Mesendoderm (in vitro differentiated cells): ENCODE data around the gene KCNMB2.

Source experiments
- DNase-seq: peaks from one replicate; pipeline ENCODE4 v3.0.0; 2013
- H2AK5ac ChIP-seq: 2 replicates; pipeline ENCODE4 v1.6.1; 2013; ENCODE audit warnings: low read length, inconsistent platforms
- H2BK120ac ChIP-seq: 2 replicates; pipeline ENCODE4 v1.6.1; 2013; ENCODE audit warnings: low read depth, mild to moderate bottlenecking, low read length, moderate library complexity, mixed read lengths
- H2BK15ac ChIP-seq: replicated peaks from 2 replicates; pipeline ENCODE4 v1.6.1; 2013; ENCODE audit warnings: low read depth, mild to moderate bottlenecking, moderate library complexity
- H2BK5ac ChIP-seq: 2 replicates; pipeline ENCODE4 v1.6.1; 2013; ENCODE audit warnings: low read length, inconsistent platforms
- H3K18ac ChIP-seq: 2 replicates; pipeline ENCODE4 v1.6.1; 2013; ENCODE audit warnings: mild to moderate bottlenecking, low read length, mixed read lengths
- H3K23ac ChIP-seq: one replicate; pipeline ENCODE4 v1.6.1; 2013; ENCODE audit warnings: low read length
- H3K27ac ChIP-seq: 2 replicates; pipeline ENCODE4 v1.5.1; 2013; ENCODE audit warnings: low read depth, mild to moderate bottlenecking, inconsistent platforms, low read length, moderate library complexity
- H3K27me3 ChIP-seq: 2 replicates; pipeline ENCODE4 v1.6.1; 2013; ENCODE audit warnings: low read length, control low read depth, mild to moderate bottlenecking, inconsistent platforms; ENCODE audit not compliant: insufficient read depth, poor library complexity
- H3K36me3 ChIP-seq: 2 replicates; pipeline ENCODE4 v1.6.1; 2013; ENCODE audit warnings: low read length, inconsistent platforms; ENCODE audit not compliant: control insufficient read depth, insufficient read depth
- H3K4ac ChIP-seq: one replicate; pipeline ENCODE4 v1.6.1; 2013; ENCODE audit warnings: low read depth, mild to moderate bottlenecking, low read length, moderate library complexity
- H3K4me1 ChIP-seq: 2 replicates; pipeline ENCODE4 v1.6.1; 2013; ENCODE audit warnings: low read depth, low read length, inconsistent platforms; ENCODE audit not compliant: control insufficient read depth
- H3K4me2 ChIP-seq: 2 replicates; pipeline ENCODE4 v1.6.1; 2013; ENCODE audit warnings: low read length
- H3K4me3 ChIP-seq: 2 replicates; pipeline ENCODE4 v1.5.1; 2013; ENCODE audit warnings: mild to moderate bottlenecking, low read length
- H3K56ac ChIP-seq: one replicate; pipeline ENCODE4 v1.6.1; 2013; ENCODE audit warnings: low read length
- H3K79me1 ChIP-seq: 2 replicates; pipeline ENCODE4 v1.6.1; 2013; ENCODE audit warnings: low read length, inconsistent platforms
- H3K79me2 ChIP-seq: 2 replicates; pipeline ENCODE4 v1.6.1; 2013; ENCODE audit warnings: mild to moderate bottlenecking, low read length; ENCODE audit not compliant: control insufficient read depth, insufficient read depth
- H3K9ac ChIP-seq: 2 replicates; pipeline ENCODE4 v1.6.1; 2013; ENCODE audit warnings: low read length, inconsistent platforms
- H4K5ac ChIP-seq: one replicate; pipeline ENCODE4 v1.6.1; 2013; ENCODE audit warnings: low read length
- H4K8ac ChIP-seq: one replicate; pipeline ENCODE4 v1.6.1; 2013; ENCODE audit warnings: low read depth, mild to moderate bottlenecking, control low read depth, low read length, moderate library complexity
- WGBS: extraction: QIAGEN DNeasy Blood & Tissue Kit; methylation state at CpG from one replicate; pipeline ENCODE4 v1.1.7; 2013; ENCODE audit warnings: low lambda C conversion rate, missing lambda C conversion rate; ENCODE audit not compliant: insufficient coverage; ENCODE audit errors: extremely low coverage; 5-methylcytosine and 5-hydroxymethylcytosine counted together

The KCNMB2 gene

GRCh38 chr3:178680489-178680888 lies 144.3 kb downstream of the KCNMB2 start:
- no peak overlapping the region for H3K4ac ChIP-seq
- no peak overlapping the region for H3K23ac ChIP-seq
- H3K18ac ChIP-seq: no peak overlapping the region
- H3K27me3 ChIP-seq: no peaks in the 10 kb centered on the region
- no peaks in the 10 kb centered on the region for H3K36me3 ChIP-seq
- no peak overlapping the region for H3K4me2 ChIP-seq
- no peak overlapping the region for H3K9ac ChIP-seq
- H2AK5ac ChIP-seq: no peak overlapping the region
- H4K5ac ChIP-seq: no peak overlapping the region
- no peaks in the 10 kb centered on the region for H3K79me1 ChIP-seq
- no peaks in the 10 kb centered on the region for H3K79me2 ChIP-seq
- H4K8ac ChIP-seq: no peak overlapping the region
- H3K4me1 ChIP-seq: no peaks in the 10 kb centered on the region
- no peak overlapping the region for H3K56ac ChIP-seq
- no peak overlapping the region for H3K4me3 ChIP-seq
- H3K27ac ChIP-seq: no peak overlapping the region
- no peak for DNase-seq
- no peak overlapping the region for H2BK120ac ChIP-seq
- H2BK15ac ChIP-seq: no peak overlapping the region
- no CpG with 5 or more reads among the region's 2 CpGs for WGBS
- H2BK5ac ChIP-seq: no peak overlapping the region

GRCh38 chr3:178684881-178685590 lies 148.8 kb downstream of the KCNMB2 start:
- Histone ChIP-seq H3K4ac (no peak overlapping the region), H3K27ac (no peak overlapping the region), H3K23ac (no peak overlapping the region), H4K8ac (no peak overlapping the region), H3K56ac (no peak overlapping the region), H2BK120ac (no peak overlapping the region), H3K79me1 (no peaks in the 10 kb centered on the region), H3K36me3 (no peaks in the 10 kb centered on the region), H3K18ac (no peak overlapping the region), H3K4me1 (no peaks in the 10 kb centered on the region), H3K9ac (no peak overlapping the region), H3K4me2 (no peak overlapping the region), H2BK15ac (no peak overlapping the region), H3K79me2 (no peaks in the 10 kb centered on the region), H3K27me3 (no peaks in the 10 kb centered on the region), H2BK5ac (no peak overlapping the region), H3K4me3 (no peak overlapping the region), H4K5ac (no peak overlapping the region), H2AK5ac (no peak overlapping the region)
- WGBS: no CpG with 5 or more reads among the region's 1 CpG
- peak; percentile 71 for DNase-seq

GRCh38 chr3:178685591-178685906 lies 149.3 kb downstream of the KCNMB2 start:
- no peaks in the 10 kb centered on the region for H3K36me3 ChIP-seq
- no peak overlapping the region for H4K5ac ChIP-seq

GRCh38 chr3:178686826-178687225 lies 150.6 kb downstream of the KCNMB2 start:
- H3K27me3 ChIP-seq: no peaks in the 10 kb centered on the region
- no peak overlapping the region for H2BK120ac ChIP-seq
- H3K4me2 ChIP-seq: no peak overlapping the region
- no peak overlapping the region for H2AK5ac ChIP-seq
- no peak overlapping the region for H2BK15ac ChIP-seq
- H3K27ac ChIP-seq: no peak overlapping the region
- no peak overlapping the region for H3K9ac ChIP-seq
- H2BK5ac ChIP-seq: no peak overlapping the region
- no peak overlapping the region for H3K4ac ChIP-seq
- WGBS: no CpG with 5 or more reads among the region's 1 CpG
- no peaks in the 10 kb centered on the region for H3K36me3 ChIP-seq
- no peak overlapping the region for H3K23ac ChIP-seq
- H3K4me1 ChIP-seq: no peaks in the 10 kb centered on the region
- H3K18ac ChIP-seq: no peak overlapping the region
- no peaks in the 10 kb centered on the region for H3K79me1 ChIP-seq
- no peak overlapping the region for H3K56ac ChIP-seq
- H3K4me3 ChIP-seq: no peak overlapping the region
- no peak overlapping the region for H4K5ac ChIP-seq
- no peaks in the 10 kb centered on the region for H3K79me2 ChIP-seq
- DNase-seq: no peak
- H4K8ac ChIP-seq: no peak overlapping the region

More at GRCh38 chr3:178685591-178685906, 149.3 kb downstream of the KCNMB2 start:
- H3K56ac ChIP-seq: no peak overlapping the region
- no peak overlapping the region for H2BK5ac ChIP-seq
- H3K4ac ChIP-seq: no peak overlapping the region
- no peaks in the 10 kb centered on the region for H3K79me2 ChIP-seq
- H3K18ac ChIP-seq: no peak overlapping the region
- H3K27me3 ChIP-seq: no peaks in the 10 kb centered on the region
- no peak overlapping the region for H4K8ac ChIP-seq
- no peak overlapping the region for H3K23ac ChIP-seq
- no peak overlapping the region for H2BK15ac ChIP-seq
- DNase-seq: no peak
- no peak overlapping the region for H3K9ac ChIP-seq
- H3K4me3 ChIP-seq: no peak overlapping the region
- no peak overlapping the region for H2BK120ac ChIP-seq
- H3K4me2 ChIP-seq: no peak overlapping the region
- no peaks in the 10 kb centered on the region for H3K79me1 ChIP-seq
- H3K27ac ChIP-seq: no peak overlapping the region
- WGBS: no CpG with 5 or more reads among the region's 3 CpGs
- no peaks in the 10 kb centered on the region for H3K4me1 ChIP-seq
- H2AK5ac ChIP-seq: no peak overlapping the region

- Histone ChIP-seq H3K79me1 (no peaks in the 10 kb centered on the region), H3K4me1 (no peaks in the 10 kb centered on the region), H3K9ac (no peak overlapping the region), H2BK5ac (no peak overlapping the region), H4K5ac (no peak overlapping the region), H3K79me2 (no peaks in the 10 kb centered on the region), H3K18ac (no peak overlapping the region), H3K4me3 (no peak overlapping the region), H4K8ac (no peak overlapping the region), H2AK5ac (no peak overlapping the region), H3K36me3 (no peaks in the 10 kb centered on the region), H2BK120ac (no peak overlapping the region), H3K23ac (no peak overlapping the region), H3K4me2 (no peak overlapping the region), H2BK15ac (no peak overlapping the region), H3K56ac (no peak overlapping the region), H3K27ac (no peak overlapping the region), H3K27me3 (no peaks in the 10 kb centered on the region), H3K4ac (no peak overlapping the region)
- WGBS: no CpG with 5 or more reads among the region's 2 CpGs
- DNase-seq: no peak
These were observed 154.3 kb downstream of the KCNMB2 start for GRCh38 chr3:178690571-178690970.

GRCh38 chr3:178699364-178699763 lies 163.1 kb downstream of the KCNMB2 start:
- no peaks in the 10 kb centered on the region for H3K79me2 ChIP-seq
- no peak overlapping the region for H3K4ac ChIP-seq
- no CpG with 5 or more reads among the region's 4 CpGs for WGBS
- no peak overlapping the region for H3K18ac ChIP-seq
- H3K4me1 ChIP-seq: no peaks in the 10 kb centered on the region
- no peak overlapping the region for H2BK15ac ChIP-seq
- H3K27me3 ChIP-seq: no peaks in the 10 kb centered on the region
- no peak for DNase-seq
- H2BK120ac ChIP-seq: no peak overlapping the region
- H3K27ac ChIP-seq: no peak overlapping the region
- no peak overlapping the region for H2BK5ac ChIP-seq
- H3K56ac ChIP-seq: no peak overlapping the region
- no peak overlapping the region for H4K5ac ChIP-seq
- H3K4me2 ChIP-seq: no peak overlapping the region
- no peaks in the 10 kb centered on the region for H3K79me1 ChIP-seq
- H2AK5ac ChIP-seq: no peak overlapping the region
- no peak overlapping the region for H4K8ac ChIP-seq
- H3K36me3 ChIP-seq: no peaks in the 10 kb centered on the region
- no peak overlapping the region for H3K23ac ChIP-seq
- no peak overlapping the region for H3K9ac ChIP-seq
- no peak overlapping the region for H3K4me3 ChIP-seq
